Activated B cell treated with CpG ODN at 0.5 μM for 24 hours (primary cell): ENCODE data around the gene FRMD6. TPM values are rescaled to one million over a fixed set of nuclear protein-coding genes. Genes with fewer than 3 reads are reported as not detected.

Experiments
- ATAC-seq: fragments of 200-7000 bp; cut with Tn5 transposase; one replicate; pipeline ENCODE4 v1.10.0; 2021; ENCODE audit warnings: low read depth, mild to moderate bottlenecking, moderate library complexity
- CTCF ChIA-PET: fragments of 350-600 bp; sonication (Branson Sonifier 250); formaldehyde crosslinking; loops from one replicate; lab custom pipeline; 2021; ENCODE audit warnings: antibody characterized with exemption; lab: Charles Lee
- POLR2A ChIA-PET: fragments of 350-600 bp; sonication (Branson Sonifier 250); formaldehyde crosslinking; loops from one replicate; lab custom pipeline; 2021; ENCODE audit warnings: antibody characterized with exemption; lab: Charles Lee
- DNase-seq: peaks from one replicate; pipeline ENCODE4 v3.0.0; 2022
- H3K27ac Mint-ChIP-seq: one replicate; pipeline ENCODE4 v1.8.0; 2020; ENCODE audit warnings: mixed read lengths
- H3K27me3 Mint-ChIP-seq: one replicate; pipeline ENCODE4 v1.8.0; 2021; ENCODE audit warnings: mixed read lengths
- H3K36me3 Mint-ChIP-seq: one replicate; pipeline ENCODE4 v1.8.0; 2021; ENCODE audit warnings: low read depth, mixed read lengths
- H3K4me1 Mint-ChIP-seq: one replicate; pipeline ENCODE4 v1.8.0; 2021; ENCODE audit warnings: mixed read lengths
- H3K4me3 Mint-ChIP-seq: one replicate; pipeline ENCODE4 v1.8.0; 2020; ENCODE audit warnings: mild to moderate bottlenecking, mixed read lengths
- H3K9me3 Mint-ChIP-seq: one replicate; pipeline ENCODE4 v1.8.0; 2020; ENCODE audit warnings: mixed read lengths
- CTCF ChIP-seq: fragments of 200-600 bp; IDR thresholded peaks from one replicate; pipeline ENCODE4 v1.8.0; 2022; ENCODE audit warnings: antibody characterized with exemption, mild to moderate bottlenecking
- intact Hi-C: fragments of 100-400 bp; cut with micrococcal nuclease; formaldehyde crosslinking; loops from one replicate; pipeline ENCODE4 v1.15.1; 2024
- total RNA-seq: library from RNA; stranded (reverse); gene quantifications from 2 replicates; pipeline ENCODE4 v1.2.3, GENCODE V29; 2022

FRMD6 gene
- total RNA-seq, 1 donor from 2014 or later: 0.33 TPM

DNA sequence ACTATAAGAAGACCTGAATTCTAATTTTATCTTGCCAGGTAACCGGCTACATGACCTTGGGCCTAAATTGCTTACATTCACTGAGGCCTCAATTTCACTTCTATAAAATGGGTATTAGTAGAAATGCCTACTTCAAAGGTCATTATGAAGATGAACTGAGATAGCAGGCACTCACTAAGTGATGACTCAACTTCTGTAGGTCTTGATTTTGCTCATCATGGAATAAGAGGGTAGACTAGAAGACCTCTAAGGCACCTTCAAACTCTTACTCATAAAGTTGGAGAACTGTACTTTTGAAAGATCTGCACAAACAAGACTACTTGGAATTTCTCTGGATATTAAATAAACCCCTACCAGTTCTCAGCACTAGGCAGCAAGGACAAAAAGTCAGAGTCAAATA is 39.3 kb upstream of the FRMD6 start:
- ATAC-seq: no peak
- Mint-ChIP-seq H3K4me3 (no peak overlapping the region), H3K27me3 (peaks cover 12% of the 10 kb centered on the region)

DNA sequence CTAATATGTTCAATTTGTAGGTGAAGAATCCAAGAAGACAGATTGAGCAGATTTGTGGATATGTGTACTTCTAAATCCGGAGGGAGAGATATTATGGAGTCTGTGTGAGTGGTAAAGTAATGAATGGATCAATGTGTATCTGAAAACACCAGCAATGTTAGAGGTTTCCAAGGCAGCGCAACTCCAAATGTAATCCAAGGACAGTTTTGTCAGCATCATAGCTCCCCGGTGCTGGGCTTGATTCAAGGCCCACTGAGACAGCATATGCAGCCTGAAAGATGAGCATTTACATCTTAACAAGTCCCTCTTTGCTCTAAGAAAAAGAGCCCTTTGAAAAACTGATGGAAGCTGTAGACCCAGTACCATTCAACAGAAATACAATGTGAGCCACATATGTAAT is 38.3 kb upstream of the FRMD6 start:
- DNase-seq: no peak
- H3K9me3 Mint-ChIP-seq: no peaks in the 10 kb centered on the region
- H3K36me3 Mint-ChIP-seq: no peaks in the 10 kb centered on the region
- ChIA-PET POLR2A (no interaction called here), CTCF (no interaction called here)
- no peak for ATAC-seq
- no peak for TF ChIP-seq CTCF
- intact Hi-C loops: no loop called here
- H3K4me3 Mint-ChIP-seq: no peak overlapping the region
- H3K4me1 Mint-ChIP-seq: no peaks in the 10 kb centered on the region
- peaks cover 10% of the 10 kb centered on the region for H3K27me3 Mint-ChIP-seq
- no peak overlapping the region for H3K27ac Mint-ChIP-seq

More for the DNA sequence above, 39.3 kb upstream of the FRMD6 start:
- H3K27ac Mint-ChIP-seq: no peak overlapping the region
- no peaks in the 10 kb centered on the region for H3K4me1 Mint-ChIP-seq
- no peak for TF ChIP-seq CTCF
- ChIA-PET CTCF (no interaction called here), POLR2A (no interaction called here)
- no peak for DNase-seq
- no peaks in the 10 kb centered on the region for H3K9me3 Mint-ChIP-seq
- intact Hi-C loops: no loop called here
- H3K36me3 Mint-ChIP-seq: no peaks in the 10 kb centered on the region

DNA sequence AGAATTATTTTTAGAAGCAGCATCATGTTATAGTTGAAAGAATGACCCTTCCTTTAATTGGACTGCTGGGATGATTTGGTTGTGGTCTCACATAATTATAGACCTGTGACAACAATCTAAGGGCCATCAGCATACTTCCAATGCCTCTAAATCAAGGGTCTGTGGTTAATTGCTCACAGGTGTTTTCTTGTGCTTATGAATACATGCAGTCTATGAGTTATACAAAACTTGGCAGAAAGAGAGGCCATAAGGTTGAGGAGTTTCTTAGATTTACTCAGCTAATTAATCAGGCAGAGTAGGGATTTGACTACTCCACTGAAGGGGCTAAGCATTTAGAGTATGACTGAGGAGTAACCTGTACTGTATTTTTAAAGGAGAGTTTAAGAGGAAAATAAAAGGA is 37.0 kb upstream of the FRMD6 start:
- TF ChIP-seq CTCF: no peak
- no peaks in the 10 kb centered on the region for H3K36me3 Mint-ChIP-seq

DNA sequence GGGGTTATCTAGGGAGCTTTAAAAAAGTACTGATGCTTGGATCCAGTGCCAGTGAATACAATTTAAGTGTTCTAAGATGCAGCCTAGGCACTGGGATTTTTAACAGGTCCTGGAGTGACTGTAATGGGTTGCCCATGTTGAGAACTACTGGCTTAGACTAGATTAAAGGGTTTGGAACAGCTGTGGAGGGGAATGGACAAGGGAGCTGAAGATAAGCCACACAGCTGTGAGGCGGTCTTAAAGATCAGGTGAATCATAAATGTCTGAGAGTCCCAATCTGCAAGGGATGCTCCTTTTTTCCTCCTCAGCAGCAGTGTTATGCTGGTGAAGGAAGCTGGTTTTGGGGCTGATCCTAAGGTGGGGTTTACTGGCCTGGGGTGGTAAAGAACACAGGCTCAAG is 35.5 kb upstream of the FRMD6 start:
- POLR2A ChIA-PET: no interaction called here
- Mint-ChIP-seq H3K9me3 (no peaks in the 10 kb centered on the region), H3K4me1 (no peaks in the 10 kb centered on the region)

More for the DNA sequence above, 37.0 kb upstream of the FRMD6 start:
- ChIA-PET POLR2A (no interaction called here), CTCF (no interaction called here)
- intact Hi-C loops: no loop called here
- ATAC-seq (no peak), DNase-seq (no peak)
- Mint-ChIP-seq H3K9me3 (no peaks in the 10 kb centered on the region), H3K4me1 (no peaks in the 10 kb centered on the region), H3K4me3 (no peak overlapping the region), H3K27ac (no peak overlapping the region), H3K27me3 (peaks cover 3% of the 10 kb centered on the region)

GRCh38 chr14:51616724-51617409 is 34.8 kb upstream of the FRMD6 start:
- POLR2A ChIA-PET: no interaction called here
- peaks cover 5% of the 10 kb centered on the region for H3K27me3 Mint-ChIP-seq
- TF ChIP-seq CTCF: no peak
- no peak overlapping the region for H3K4me3 Mint-ChIP-seq
- CTCF ChIA-PET: no interaction called here
- H3K27ac Mint-ChIP-seq: no peak overlapping the region
- no peak for DNase-seq
- H3K9me3 Mint-ChIP-seq: no peaks in the 10 kb centered on the region
- H3K4me1 Mint-ChIP-seq: no peaks in the 10 kb centered on the region
- no peaks in the 10 kb centered on the region for H3K36me3 Mint-ChIP-seq
- no peak for ATAC-seq
- intact Hi-C loops: no loop called here

More for the DNA sequence above, 35.5 kb upstream of the FRMD6 start:
- ATAC-seq (no peak), DNase-seq (no peak)
- Mint-ChIP-seq H3K4me3 (no peak overlapping the region), H3K27me3 (peaks cover 4% of the 10 kb centered on the region), H3K27ac (no peak overlapping the region), H3K36me3 (no peaks in the 10 kb centered on the region)
- CTCF ChIA-PET: no interaction called here
- intact Hi-C loops: no loop called here
- TF ChIP-seq CTCF: no peak
